ENCODE measurements around the gene TNRC18.
"Not testable (repeated sequence)": the region's sequence is repeated elsewhere in the genome, so short reads cannot be mapped to it uniquely, and the experiment has no call there.

Gene TNRC18

GRCh38 chr7:5423306-5423975, at the start of gene TNRC18:
Gene TNRC18, minus strand, starts transcription at chr7:5423834. Its CDS starts 2,588 bp downstream, at chr7:5421246.
- peak; percentile 93 for DNase-seq

- DNase-seq = peak; percentile 96
These were observed 49.0 kb upstream of the TNRC18 start for GRCh38 chr7:5472432-5473315.

GRCh38 chr7:5471623-5472022, 48.0 kb upstream of the TNRC18 start:
- DNase-seq = not testable (repeated sequence)

DNA sequence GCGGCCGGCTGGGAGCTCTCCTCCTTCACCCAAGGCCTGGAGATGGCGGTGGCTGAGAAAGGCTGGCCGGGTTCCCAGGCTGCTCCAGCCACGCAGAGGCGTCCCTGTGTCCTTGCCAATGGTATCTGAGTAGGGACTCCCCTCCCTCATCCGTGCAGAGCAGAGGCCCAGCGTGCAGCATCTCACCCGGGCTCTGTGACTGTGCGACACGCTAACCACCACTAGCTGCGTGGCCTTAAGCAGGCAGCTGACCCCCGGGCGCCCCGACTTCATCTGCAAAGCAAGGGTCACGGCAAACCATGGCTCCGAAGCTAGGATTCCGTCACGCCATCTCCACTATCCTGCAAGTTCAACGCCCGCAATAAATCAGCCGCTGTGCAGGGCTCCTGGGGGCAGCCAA, 47.2 kb upstream of the TNRC18 start:
- DNase-seq = no peak

GRCh38 chr7:5470167-5470532, 46.5 kb upstream of the TNRC18 start:
- DNase-seq = no peak

DNA sequence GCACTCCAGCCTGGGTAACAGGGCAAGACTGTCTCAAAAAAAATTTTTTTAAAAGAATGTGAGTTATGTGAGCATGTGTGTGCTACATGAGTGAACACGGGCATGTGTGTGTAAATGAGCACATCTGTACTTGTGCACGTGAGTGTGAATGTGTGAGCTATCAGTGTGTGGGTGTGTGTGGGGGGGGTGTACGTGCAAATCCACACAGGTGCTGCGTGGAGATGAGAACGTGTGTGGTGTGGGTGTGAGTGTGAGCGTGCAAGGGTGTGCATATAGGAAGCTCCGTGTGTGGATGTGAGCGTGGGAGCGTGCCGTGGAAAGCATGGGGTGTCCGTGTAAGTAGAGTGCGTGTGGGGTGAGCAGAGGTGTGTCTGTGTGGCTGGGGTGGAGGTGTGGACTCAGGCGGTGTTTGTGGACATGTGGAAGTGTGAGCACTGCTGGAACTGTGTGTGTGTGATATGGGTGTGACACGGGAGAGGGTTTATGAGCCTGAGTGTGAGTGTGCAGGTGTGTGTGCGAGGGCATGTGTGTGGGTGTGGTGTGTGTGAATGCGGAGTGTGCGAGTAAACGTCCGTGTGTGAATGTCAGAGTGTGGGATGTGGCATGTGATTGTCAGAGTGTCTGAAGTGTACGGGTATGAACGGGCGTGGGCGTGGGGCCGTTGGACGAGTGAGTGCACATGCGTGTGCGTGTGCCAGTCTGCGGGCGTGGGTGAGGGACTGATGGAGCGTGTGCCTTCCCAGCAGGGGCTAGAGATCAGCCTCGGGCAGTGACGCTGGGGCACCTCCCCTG, 45.9 kb upstream of the TNRC18 start:
- no peak for DNase-seq

- no peak for DNase-seq
These were observed 44.0 kb upstream of the TNRC18 start for GRCh38 chr7:5467645-5468044.

GRCh38 chr7:5466551-5466950, 42.9 kb upstream of the TNRC18 start:
- DNase-seq = no peak

- no peak for DNase-seq
These were observed 39.4 kb upstream of the TNRC18 start for GRCh38 chr7:5463031-5463430.

- DNase-seq = no peak
These were observed 38.6 kb upstream of the TNRC18 start for GRCh38 chr7:5462216-5462615.

- no peak for DNase-seq
These were observed 35.4 kb upstream of the TNRC18 start for GRCh38 chr7:5458921-5459480.

GRCh38 chr7:5457245-5457735, 33.7 kb upstream of the TNRC18 start:
- no peak for DNase-seq

DNA sequence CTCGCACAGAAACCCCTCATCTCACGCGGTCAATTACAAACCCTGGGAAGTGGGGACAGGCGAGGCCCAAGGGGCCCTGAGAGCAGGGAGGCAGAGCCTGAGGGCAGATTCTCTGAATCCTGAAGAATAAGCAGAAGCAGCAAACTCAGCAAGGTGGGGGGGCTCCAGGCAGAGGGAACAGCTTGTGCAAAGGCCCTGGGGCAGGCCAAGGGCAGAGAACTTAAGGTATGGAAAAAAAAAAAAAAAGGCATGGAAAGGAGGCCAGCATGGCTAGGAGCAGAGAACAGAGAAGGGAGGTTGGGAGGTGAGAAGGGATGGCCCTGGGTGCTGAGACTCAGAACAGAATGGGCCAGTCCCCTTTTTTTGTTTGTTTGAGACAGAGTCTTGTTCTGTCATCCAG, 32.8 kb upstream of the TNRC18 start:
- DNase-seq = no peak

GRCh38 chr7:5455581-5456219, 32.1 kb upstream of the TNRC18 start:
- DNase-seq = no peak

DNA sequence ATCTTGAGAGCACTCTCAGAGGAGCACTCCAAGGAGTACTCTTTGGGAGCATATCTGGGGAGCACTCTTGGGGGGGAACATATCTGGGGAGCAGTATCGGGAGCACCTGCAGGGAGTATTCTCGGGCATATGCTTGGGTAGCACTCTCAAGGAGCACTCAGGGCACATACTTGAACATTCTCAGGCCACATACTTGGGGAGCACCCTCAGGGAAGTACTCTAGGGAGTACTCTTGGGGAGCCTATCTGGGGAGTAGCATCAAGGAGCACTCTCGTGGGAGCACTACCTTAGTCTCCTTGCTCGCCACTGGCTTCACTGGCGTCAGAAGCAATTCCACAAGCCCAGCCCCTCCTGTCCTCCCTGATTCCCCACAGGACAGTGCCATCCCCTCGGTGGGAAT, 31.5 kb upstream of the TNRC18 start:
- no peak for DNase-seq

DNA sequence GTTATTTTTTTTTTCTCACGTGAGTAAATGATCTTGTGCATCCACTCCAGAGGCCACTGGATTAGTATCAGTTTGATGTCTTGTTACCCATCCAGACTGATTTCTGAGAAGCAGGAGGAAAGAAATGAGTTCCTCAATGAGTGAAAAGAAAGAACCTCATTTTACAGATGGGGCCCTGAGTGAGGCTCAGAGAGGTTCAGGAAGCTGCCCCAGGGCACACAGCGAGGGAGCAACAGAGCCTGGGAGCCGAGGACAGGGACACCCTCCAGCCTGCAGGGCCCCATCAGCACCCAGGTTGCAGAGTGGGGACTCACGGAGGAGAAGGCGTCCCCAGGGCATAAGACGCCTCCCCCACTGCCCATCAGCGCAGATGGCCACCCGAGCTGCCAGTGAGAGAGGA, 30.9 kb upstream of the TNRC18 start:
- DNase-seq = no peak

DNA sequence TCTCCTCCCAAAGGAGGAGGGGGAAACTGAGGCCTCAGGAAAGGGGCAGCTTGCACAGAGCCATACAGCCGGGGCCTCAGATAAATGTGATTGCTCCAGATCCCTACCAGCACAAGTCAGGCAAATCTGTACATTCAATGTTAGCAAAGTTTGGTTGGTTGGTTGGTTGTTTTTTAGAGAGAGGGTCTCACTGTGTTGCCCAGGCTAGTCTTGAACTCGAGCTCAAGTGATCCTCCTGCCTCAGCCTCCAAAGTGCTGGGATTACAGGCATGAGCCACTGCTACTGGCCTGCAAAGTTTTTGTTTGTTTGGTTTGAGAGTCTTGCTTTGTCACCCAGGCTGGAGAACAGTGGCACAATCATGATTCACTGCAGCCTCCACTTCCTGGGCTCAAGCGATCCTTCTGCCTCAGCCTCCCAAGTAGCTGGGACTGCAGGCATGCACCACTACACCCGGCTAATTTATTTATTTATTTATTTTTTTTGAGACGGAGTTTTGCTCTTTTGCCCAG, 30.0 kb upstream of the TNRC18 start:
- no peak for DNase-seq

DNA sequence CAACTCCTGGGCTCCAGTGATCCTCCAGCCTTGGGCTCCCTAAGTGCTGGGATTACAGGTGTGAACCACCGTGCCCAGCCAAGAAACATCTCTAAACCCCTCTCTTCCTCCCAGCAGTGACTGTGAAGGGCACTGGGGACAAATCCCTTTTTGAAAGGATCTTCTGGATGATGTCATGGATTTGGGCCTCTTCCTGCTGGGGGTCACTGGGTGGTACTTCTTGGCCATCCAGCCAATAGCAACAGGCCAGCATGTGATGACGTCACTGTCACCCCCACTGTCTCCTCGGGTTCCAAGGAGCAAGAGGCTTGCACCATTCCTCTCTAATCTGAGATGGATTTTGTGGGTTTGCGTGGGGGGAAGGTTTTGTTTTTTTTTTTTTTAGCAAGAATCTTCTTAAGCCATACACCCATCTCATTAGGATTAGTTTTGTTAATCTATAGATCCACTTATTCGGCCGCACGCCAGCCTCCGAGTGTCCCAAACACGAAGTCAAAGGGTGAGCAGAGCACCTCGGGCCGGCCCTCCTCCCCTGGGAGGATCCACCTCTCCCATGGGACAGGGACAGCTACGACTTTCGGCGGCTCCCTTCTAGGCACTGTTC, 29.4 kb upstream of the TNRC18 start:
- DNase-seq = no peak

- no peak for DNase-seq
These were observed 28.9 kb upstream of the TNRC18 start for GRCh38 chr7:5452470-5452899.

- DNase-seq = no peak
These were observed 27.8 kb upstream of the TNRC18 start for GRCh38 chr7:5451391-5451790.

DNA sequence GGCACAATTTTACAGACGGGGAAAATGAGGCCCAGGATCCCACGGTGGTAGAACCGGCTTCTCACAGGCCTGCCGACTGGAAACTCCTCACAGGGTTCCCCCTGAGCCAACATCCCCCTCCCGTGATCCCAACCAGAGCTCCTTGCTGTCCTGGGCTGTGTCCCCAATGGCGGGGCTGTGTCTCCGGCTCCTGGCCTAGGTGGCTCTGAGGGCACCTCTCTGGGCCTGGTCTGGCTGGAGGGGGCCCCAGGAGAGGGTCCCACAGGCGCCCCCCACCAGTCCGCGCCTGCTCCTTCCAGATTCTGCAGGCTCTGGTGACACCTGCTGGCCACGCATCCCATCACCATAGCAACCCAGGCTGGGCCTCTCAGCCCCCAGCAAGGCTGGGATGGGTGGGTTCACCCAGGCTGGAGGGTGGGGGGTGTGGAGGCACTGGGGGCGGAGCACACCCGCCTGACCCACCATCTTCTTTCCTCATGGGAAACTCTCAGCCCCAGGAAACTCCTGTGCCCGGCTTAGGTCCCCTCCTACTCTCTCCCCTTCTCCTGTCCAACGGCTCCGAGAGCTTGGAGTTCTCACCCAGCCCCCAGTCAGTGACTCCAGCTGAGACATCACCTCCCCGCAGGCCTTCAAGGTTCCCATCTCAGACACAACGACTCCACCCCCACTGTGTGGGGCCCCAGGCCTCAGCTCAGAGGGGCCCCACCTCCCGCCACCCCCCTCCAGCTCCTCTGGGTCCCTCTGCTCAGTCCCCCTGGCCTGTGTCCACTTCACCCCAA, 27.1 kb upstream of the TNRC18 start:
- DNase-seq = peak; percentile 31

All from NCI-H526 treated with DMSO at 0.1 percent for 48 hours (cell line).